SK-N-MC (cell line): Measurements from ENCODE around the gene CYSTM1.

Source experiments
- EZH2 ChIP-seq: fragments of 200-600 bp; sonication (generic); IDR thresholded peaks from one replicate; pipeline ENCODE4 v1.6.1; 2017; ENCODE audit warnings: antibody characterized with exemption
- POLR2AphosphoS5 ChIP-seq: IDR thresholded peaks from 2 replicates; pipeline ENCODE4 v1.6.1; 2012; ENCODE audit warnings: mild to moderate bottlenecking, low read depth, low read length, borderline replicate concordance

DNA sequence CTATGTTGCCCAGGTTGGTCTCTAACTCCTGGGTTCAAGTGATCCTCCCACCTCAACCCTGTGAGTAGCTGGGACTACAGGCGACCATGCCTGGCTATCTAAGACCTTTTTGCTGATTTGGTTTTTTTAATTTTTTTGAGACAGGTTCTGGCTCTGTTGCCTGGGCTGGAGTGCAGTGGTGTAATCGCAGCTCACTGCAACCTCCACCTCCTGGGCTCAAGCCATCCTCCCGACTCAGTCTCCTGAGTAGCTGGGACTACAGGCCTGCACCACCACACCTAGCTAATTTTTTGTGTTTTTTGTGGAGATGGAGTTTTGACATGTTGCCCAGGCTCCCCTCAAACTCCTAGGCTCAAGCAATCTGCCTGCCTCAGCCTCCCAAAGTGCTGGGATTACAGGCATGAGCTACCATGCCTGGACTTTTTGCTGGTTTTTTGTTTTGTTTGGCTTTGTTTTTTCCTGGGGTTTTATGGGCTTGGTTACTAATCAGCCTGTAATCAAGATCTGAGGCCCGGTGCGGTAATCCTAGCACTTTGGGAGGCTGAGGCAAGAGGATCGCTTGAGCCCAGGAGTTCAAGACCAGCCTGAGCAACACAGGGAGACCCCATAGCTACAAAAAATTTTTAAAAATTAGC is 3.6 kb downstream of the CYSTM1 start:
- TF ChIP-seq POLR2AphosphoS5 (no peak), EZH2 (no peak)
